GM12878 (cell line): ENCODE results near the gene DNAJA4. TPM values are rescaled to one million over a fixed set of nuclear protein-coding genes. Genes with fewer than 3 reads are reported as not detected.

Source experiments
- ATAC-seq: fragments of 200-7000 bp; cut with Tn5 transposase; 3 replicates; pipeline ENCODE4 v1.9.1; 2020; ENCODE audit warnings: mild to moderate bottlenecking, moderate library complexity
- BruUV-seq: library from RNA; stranded (reverse); fragments of 400-500 nt; replicated peaks from 2 replicates; lab custom pipeline; 2021; lab: Mats Ljungman, UMichigan
- CTCF ChIA-PET: fragments of 300-600 bp; sonication (Branson Sonifier 250); formaldehyde crosslinking; extraction: SDS; loops from one replicate; lab custom pipeline; 2021; ENCODE audit warnings: inconsistent platforms; lab: Yijun Ruan, JAX
- POLR2A ChIA-PET: fragments of 350-600 bp; formaldehyde crosslinking; extraction: SDS; loops from one replicate; lab custom pipeline; 2021; ENCODE audit warnings: inconsistent platforms; lab: Charles Lee
- RAD21 ChIA-PET: fragments of 300-600 bp; sonication (Branson Sonifier 250); formaldehyde crosslinking; loops from one replicate; lab custom pipeline; 2023; ENCODE audit warnings: antibody characterized with exemption; ENCODE audit not compliant: unreplicated experiment; lab: Charles Lee
- SMC1A ChIA-PET: fragments of 300-600 bp; sonication (Branson Sonifier 250); formaldehyde crosslinking; loops from one replicate; lab custom pipeline; 2023; ENCODE audit not compliant: unreplicated experiment, uncharacterized antibody; lab: Charles Lee
- DNase-seq: peaks from one replicate; pipeline ENCODE4 v3.0.0-alpha.2; 2011; ENCODE audit warnings: low read depth, low spot score
- FAIRE-seq: peaks from 3 replicates; lab custom pipeline; 2011; peaks lifted over from hg19 to GRCh38; lab: Jason Lieb, UNC
- H2AFZ ChIP-seq: 2 replicates; pipeline ENCODE4 v1.6.0; 2011; ENCODE audit warnings: low read depth, low read length, control low read depth; ENCODE audit not compliant: control insufficient read depth
- H3K27ac ChIP-seq: 2 replicates; pipeline ENCODE4 v1.5.1; 2011; ENCODE audit warnings: control low read depth; ENCODE audit not compliant: control insufficient read depth, insufficient read depth
- H3K27me3 ChIP-seq, 2 experiments: replicated peaks in 1 of 2; 2 replicates each; pipeline versions ENCODE4 v1.6.0 to v1.6.1; 2011; ENCODE audit warnings: low read length in 1 of 2; ENCODE audit not compliant: control insufficient read depth in 2 of 2, insufficient read depth in 2 of 2
- H3K36me3 ChIP-seq, 2 experiments: 2 replicates each; pipeline ENCODE4 v1.5.1; 2011; ENCODE audit warnings: low read length in 1 of 2; ENCODE audit not compliant: control insufficient read depth in 2 of 2, insufficient read depth in 2 of 2
- H3K4me1 ChIP-seq: 2 replicates; pipeline ENCODE4 v1.6.1; 2011; ENCODE audit warnings: mild to moderate bottlenecking, low read length, moderate library complexity, mixed read lengths; ENCODE audit not compliant: control insufficient read depth, insufficient read depth
- H3K4me2 ChIP-seq: 2 replicates; pipeline ENCODE4 v1.6.0; 2011; ENCODE audit warnings: control low read depth; ENCODE audit not compliant: control insufficient read depth, insufficient read depth
- H3K4me3 ChIP-seq: fragments of 200-600 bp; sonication (generic); 2 replicates; pipeline ENCODE4 v1.5.1; 2016
- H3K79me2 ChIP-seq: 2 replicates; pipeline ENCODE4 v1.6.0; 2011; ENCODE audit warnings: low read length; ENCODE audit not compliant: control insufficient read depth, insufficient read depth
- H3K9ac ChIP-seq: 2 replicates; pipeline ENCODE4 v1.8.0; 2011; ENCODE audit warnings: low read length, control low read depth, mixed read lengths; ENCODE audit not compliant: control insufficient read depth, insufficient read depth
- H3K9me3 ChIP-seq: replicated peaks from 3 replicates; pipeline ENCODE4 v1.5.1; 2011; ENCODE audit warnings: mild to moderate bottlenecking, low read length; ENCODE audit not compliant: control insufficient read depth, insufficient read depth
- H4K20me1 ChIP-seq: 2 replicates; pipeline ENCODE4 v1.6.0; 2011; ENCODE audit not compliant: control insufficient read depth, insufficient read depth
- CBX3 ChIP-seq: fragments of 200-600 bp; sonication (generic); IDR thresholded peaks from 2 replicates; pipeline ENCODE4 v1.6.1; 2016; ENCODE audit warnings: low read depth, borderline replicate concordance
- CUX1 ChIP-seq: IDR thresholded peaks from 2 replicates; pipeline ENCODE4 v1.6.1; 2012; ENCODE audit warnings: improper control_type of control experiment, low read depth, low read length; ENCODE audit not compliant: insufficient replicate concordance
- FOXK2 ChIP-seq: fragments of 450-650 bp; IDR thresholded peaks from 2 replicates; pipeline ENCODE4 v1.6.1; 2017; ENCODE audit warnings: mild to moderate bottlenecking, moderate library complexity
- HDAC2 ChIP-seq: fragments of 200-600 bp; sonication (generic); IDR thresholded peaks from 2 replicates; pipeline ENCODE4 v1.6.1; 2017
- MAX ChIP-seq: IDR thresholded peaks from 2 replicates; pipeline ENCODE4 v1.6.1; 2012; ENCODE audit warnings: low read depth, low read length, improper control_type of control experiment
- PBX3 ChIP-seq: IDR thresholded peaks from 2 replicates; pipeline ENCODE4 v1.6.1; 2011; ENCODE audit warnings: mild to moderate bottlenecking, low read depth, low read length, moderate library complexity; ENCODE audit not compliant: insufficient replicate concordance
- POLR2A ChIP-seq: IDR thresholded peaks from 2 replicates; pipeline ENCODE4 v1.6.1; 2011; ENCODE audit warnings: low read depth, mild to moderate bottlenecking, low read length
- RB1 ChIP-seq: fragments of 450-650 bp; formaldehyde crosslinking; IDR thresholded peaks from 2 replicates; pipeline ENCODE4 v1.6.1; 2017; ENCODE audit warnings: mild to moderate bottlenecking, borderline replicate concordance
- SMAD5 ChIP-seq: IDR thresholded peaks from 2 replicates; pipeline ENCODE4 v1.6.1; 2016; ENCODE audit warnings: antibody characterized with exemption, low read depth
- YBX1 ChIP-seq: fragments of 450-650 bp; IDR thresholded peaks from 2 replicates; pipeline ENCODE4 v1.6.1; 2016; ENCODE audit warnings: antibody characterized with exemption
- ZBTB11 ChIP-seq: fragments of 450-650 bp; formaldehyde crosslinking; IDR thresholded peaks from 2 replicates; pipeline ENCODE4 v1.5.0; 2022; ENCODE audit warnings: mild to moderate bottlenecking, missing genetic modification characterization
- WGBS: methylation state at CpG from one replicate; pipeline ENCODE4 v1.1.6; 2016; ENCODE audit warnings: low lambda C conversion rate; ENCODE audit not compliant: insufficient replicate concordance, insufficient coverage; ENCODE audit errors: missing lambda C conversion rate; 5-methylcytosine and 5-hydroxymethylcytosine counted together
- in situ Hi-C: fragments of 300-500 bp; cut with MboI; formaldehyde crosslinking; loops from 9 replicates; pipeline ENCODE4 v1.14.3; 2018; ENCODE audit warnings: mixed read lengths
- intact Hi-C: fragments of 100-400 bp; cut with micrococcal nuclease; formaldehyde crosslinking; loops from one replicate; pipeline ENCODE4 v1.14.2; 2022; ENCODE audit not compliant: unreplicated experiment
- polyA plus RNA-seq, 11 experiments: library from polyadenylated mRNA; depleted of rRNA in 4 of 11; unstranded in 6 of 11; stranded (reverse) in 5 of 11; fragments of >200 nt; fragmentation: Nextera tagmentation in 4 of 11; fragmentation: Illumina TruSeq in 1 of 11; extraction: Ambion mirVana in 4 of 11; extraction: Trizol in 1 of 11; gene quantifications; 1 replicate in 1 of 11; 2 replicates in 10 of 11; pipeline versions ENCODE4 v1.2.1 to v1.2.3, GENCODE V29; 2011 to 2016; ENCODE audit warnings: inconsistent platforms in 2 of 11, missing spikeins in 2 of 11, low read depth in 1 of 11
- total RNA-seq, 4 experiments: library from RNA; depleted of rRNA in 3 of 4; stranded (reverse); fragments of >200 nt in 3 of 4; fragmentation: Illumina TruSeq in 1 of 4; extraction: Trizol in 1 of 4; gene quantifications; 2 replicates each; pipeline versions ENCODE4 v1.2.1 to v1.2.3, GENCODE V29; 2013 to 2021
- TF ChIP-seq, protein P1 (sequence below): fragments of 450-650 bp; conservative IDR thresholded peaks from 2 replicates; pipeline ENCODE4 v1.6.1; 2017; ENCODE audit warnings: mild to moderate bottlenecking, moderate library complexity

The DNAJA4 gene
- total and polyA plus RNA-seq, 10 of the 15 experiments (the other 5 are each of a cell fraction or from before 2014, with no cell fraction given) = 0.01 to 10.4 (median 4.1) TPM

- no peak for TF ChIP-seq CUX1
- no peak for TF ChIP-seq SMAD5
- no peak for TF ChIP-seq YBX1
These were observed 18.0 kb downstream of the DNAJA4 start (continued) for GRCh38 chr15:78282324-78282723.

DNA sequence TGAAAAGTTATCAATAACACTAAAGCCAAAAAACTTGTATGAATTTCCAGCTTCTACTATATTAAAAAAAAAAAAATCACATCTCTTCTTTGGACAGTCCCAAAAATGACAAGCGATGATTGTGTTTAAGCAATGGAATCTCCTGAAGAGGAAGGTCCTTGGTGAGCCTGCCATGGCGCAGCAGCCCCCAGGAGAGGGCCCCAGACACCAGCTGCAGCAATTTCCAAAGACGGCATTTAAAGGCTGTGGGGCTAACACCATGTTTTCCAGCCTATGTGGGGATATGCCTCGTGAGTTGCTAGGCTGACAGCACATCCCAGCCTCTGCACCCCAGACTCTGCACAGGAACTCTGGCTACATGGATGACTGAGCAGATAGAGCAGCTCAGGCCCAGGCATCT lies 20.4 kb downstream of the DNAJA4 start:
- Histone ChIP-seq H3K9me3 (no peaks in the 10 kb centered on the region), H3K27me3 (no peaks in the 10 kb centered on the region), H3K4me1 (no peaks in the 10 kb centered on the region), H3K4me2 (no peak overlapping the region), H2AFZ (no peak overlapping the region), H3K27ac (no peak overlapping the region), H4K20me1 (no peaks in the 10 kb centered on the region), H3K4me3 (no peak overlapping the region), H3K79me2 (no peaks in the 10 kb centered on the region), H3K36me3 (peaks cover 1 to 32% of the 10 kb centered on the region in 2 experiments; a peak in 3 of 4 replicates), H3K9ac (no peak overlapping the region)
- in situ Hi-C loops = no loop called here
- intact Hi-C loops = no loop called here
- POLR2A ChIA-PET = no interaction called here
- no peak for DNase-seq
- BruUV-seq = no TSS peak
- WGBS = 80% methylated on average over 4 of the region's 4 CpGs
- CTCF ChIA-PET = interaction anchor here (1.0 to 1.3 kb wide), 2 partner anchors 24 to 259 kb away, joined by 3 to 4 read pairs; no protein-coding TSS in a partner anchor
- SMC1A ChIA-PET = no interaction called here
- no peak for ATAC-seq
- RAD21 ChIA-PET = no interaction called here
- no peak for FAIRE-seq
- TF ChIP-seq MAX (no peak), ZBTB11 (CRISPR knock-in tag) (no peak), RB1 (no peak), PBX3 (no peak), HDAC2 (no peak), CBX3 (no peak), FOXK2 (no peak), POLR2A (no peak)
- TF ChIP-seq, protein P1, sequence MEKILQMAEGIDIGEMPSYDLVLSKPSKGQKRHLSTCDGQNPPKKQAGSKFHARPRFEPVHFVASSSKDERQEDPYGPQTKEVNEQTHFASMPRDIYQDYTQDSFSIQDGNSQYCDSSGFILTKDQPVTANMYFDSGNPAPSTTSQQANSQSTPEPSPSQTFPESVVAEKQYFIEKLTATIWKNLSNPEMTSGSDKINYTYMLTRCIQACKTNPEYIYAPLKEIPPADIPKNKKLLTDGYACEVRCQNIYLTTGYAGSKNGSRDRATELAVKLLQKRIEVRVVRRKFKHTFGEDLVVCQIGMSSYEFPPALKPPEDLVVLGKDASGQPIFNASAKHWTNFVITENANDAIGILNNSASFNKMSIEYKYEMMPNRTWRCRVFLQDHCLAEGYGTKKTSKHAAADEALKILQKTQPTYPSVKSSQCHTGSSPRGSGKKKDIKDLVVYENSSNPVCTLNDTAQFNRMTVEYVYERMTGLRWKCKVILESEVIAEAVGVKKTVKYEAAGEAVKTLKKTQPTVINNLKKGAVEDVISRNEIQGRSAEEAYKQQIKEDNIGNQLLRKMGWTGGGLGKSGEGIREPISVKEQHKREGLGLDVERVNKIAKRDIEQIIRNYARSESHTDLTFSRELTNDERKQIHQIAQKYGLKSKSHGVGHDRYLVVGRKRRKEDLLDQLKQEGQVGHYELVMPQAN = no peak
